ENCODE results near the gene DAB1.

DAB1 gene

GRCh38 chr1:57307392-57308170 lies 116.3 kb downstream of the DAB1 start:
- TF ChIP-seq CTCF (IDR thresholded peaks at IDR 0.05; ENCODE audit: control insufficient read depth, extremely low read depth, insufficient read depth): no peak
- no peak for DNase-seq (ENCODE audit: low read depth)
- no peak overlapping the region for H3K4me3 ChIP-seq (ENCODE audit: low read depth, low read length)

GRCh38 chr1:57304591-57304990 lies 119.3 kb downstream of the DAB1 start:
- no peak overlapping the region for H3K4me3 ChIP-seq (ENCODE audit: low read depth, low read length)
- no peak for DNase-seq (ENCODE audit: low read depth)
- no peak for TF ChIP-seq CTCF (IDR thresholded peaks at IDR 0.05; ENCODE audit: control insufficient read depth, extremely low read depth, insufficient read depth)

- H3K4me3 ChIP-seq (ENCODE audit: low read depth, low read length): no peak overlapping the region
Measured at GRCh38 chr1:57302812-57303596, 120.9 kb downstream of the DAB1 start.

GRCh38 chr1:57300186-57300585 lies 123.7 kb downstream of the DAB1 start:
- no peak for DNase-seq (ENCODE audit: low read depth)

More at GRCh38 chr1:57302812-57303596, 120.9 kb downstream of the DAB1 start:
- TF ChIP-seq CTCF (IDR thresholded peaks at IDR 0.05; ENCODE audit: control insufficient read depth, extremely low read depth, insufficient read depth): no peak
- DNase-seq (ENCODE audit: low read depth): no peak

GRCh38 chr1:57296726-57297250 lies 127.1 kb downstream of the DAB1 start:
- DNase-seq (ENCODE audit: low read depth): no peak

More at GRCh38 chr1:57300186-57300585, 123.7 kb downstream of the DAB1 start:
- TF ChIP-seq CTCF (IDR thresholded peaks at IDR 0.05; ENCODE audit: control insufficient read depth, extremely low read depth, insufficient read depth): no peak
- no peak overlapping the region for H3K4me3 ChIP-seq (ENCODE audit: low read depth, low read length)

GRCh38 chr1:57295326-57295725 lies 128.5 kb downstream of the DAB1 start:
- no peak for DNase-seq (ENCODE audit: low read depth)
- no peak overlapping the region for H3K4me3 ChIP-seq (ENCODE audit: low read depth, low read length)
- TF ChIP-seq CTCF (IDR thresholded peaks at IDR 0.05; ENCODE audit: control insufficient read depth, extremely low read depth, insufficient read depth): no peak

More at GRCh38 chr1:57296726-57297250, 127.1 kb downstream of the DAB1 start:
- H3K4me3 ChIP-seq (ENCODE audit: low read depth, low read length): no peak overlapping the region
- TF ChIP-seq CTCF (IDR thresholded peaks at IDR 0.05; ENCODE audit: control insufficient read depth, extremely low read depth, insufficient read depth): no peak

Data from LNCaP clone FGC (cell line).